Smooth muscle cell (in vitro differentiated cells): ENCODE results near the gene LDB2. TPM values are rescaled to one million over a fixed set of nuclear protein-coding genes. Genes with fewer than 3 reads are reported as not detected.

ENCODE experiments used
- DNase-seq: peaks from one replicate; lab custom pipeline; 2025; ENCODE audit not compliant: unreplicated experiment; lab: John Stamatoyannopoulos, UW
- H2AFZ ChIP-seq: fragments of 200-600 bp; sonication (generic); 2 replicates; pipeline ENCODE4 v1.6.0; 2016; ENCODE audit warnings: antibody characterized with exemption, low read depth, mild to moderate bottlenecking
- H3F3A ChIP-seq: fragments of 200-600 bp; sonication (generic); 2 replicates; pipeline ENCODE4 v1.6.0; 2017; ENCODE audit warnings: antibody characterized with exemption, low read depth
- H3K27ac ChIP-seq: fragments of 200-600 bp; sonication (generic); 2 replicates; pipeline ENCODE4 v1.5.1; 2016; ENCODE audit warnings: low read depth, mild to moderate bottlenecking
- H3K27me3 ChIP-seq: fragments of 200-600 bp; sonication (generic); 2 replicates; pipeline ENCODE4 v1.6.1; 2016; ENCODE audit warnings: low read depth, mild to moderate bottlenecking
- H3K36me3 ChIP-seq: fragments of 200-600 bp; sonication (generic); 2 replicates; pipeline ENCODE4 v1.5.1; 2016; ENCODE audit warnings: low read depth
- H3K4me1 ChIP-seq: fragments of 200-600 bp; sonication (generic); 2 replicates; pipeline ENCODE4 v1.5.1; 2016; ENCODE audit warnings: low read depth
- H3K4me2 ChIP-seq: fragments of 200-600 bp; sonication (generic); 2 replicates; pipeline ENCODE4 v1.6.0; 2016; ENCODE audit warnings: mild to moderate bottlenecking
- H3K4me3 ChIP-seq: fragments of 200-600 bp; sonication (generic); 2 replicates; pipeline ENCODE4 v1.5.1; 2016; ENCODE audit warnings: mild to moderate bottlenecking
- H3K79me2 ChIP-seq: fragments of 200-600 bp; sonication (generic); 2 replicates; pipeline ENCODE4 v1.6.0; 2016; ENCODE audit warnings: low read depth, mild to moderate bottlenecking
- H3K9ac ChIP-seq: fragments of 200-600 bp; sonication (generic); 2 replicates; pipeline ENCODE4 v1.6.0; 2016; ENCODE audit warnings: low read depth
- H3K9me3 ChIP-seq: fragments of 200-600 bp; sonication (generic); replicated peaks from 2 replicates; pipeline ENCODE4 v1.5.1; 2016; ENCODE audit warnings: low read depth
- H4K20me1 ChIP-seq: fragments of 200-600 bp; sonication (generic); 2 replicates; pipeline ENCODE4 v1.6.0; 2016; ENCODE audit warnings: low read depth
- WGBS: methylation state at CpG from one replicate; pipeline ENCODE4 v1.1.7; 2016; ENCODE audit warnings: low lambda C conversion rate; 5-methylcytosine and 5-hydroxymethylcytosine counted together
- polyA plus RNA-seq: library from polyadenylated mRNA; unstranded; fragments of >200 nt; fragmentation: Nextera tagmentation; extraction: Ambion mirVana; gene quantifications from 2 replicates; pipeline ENCODE4 v1.2.1, GENCODE V29; 2016
- total RNA-seq: library from RNA; depleted of rRNA; stranded (reverse); fragments of >200 nt; gene quantifications from 2 replicates; pipeline ENCODE4 v1.2.3, GENCODE V29; 2014
- TF ChIP-seq, protein P1 (sequence below): fragments of 200-600 bp; sonication (generic); IDR thresholded peaks from 2 replicates; pipeline ENCODE4 v1.5.1; 2017; ENCODE audit warnings: borderline replicate concordance, mild to moderate bottlenecking, antibody characterized with exemption; ENCODE audit not compliant: insufficient read depth, poor library complexity, severe bottlenecking

Gene LDB2
- total and polyA plus RNA-seq, 2 experiments from 2014 or later = 30.6 to 61.5 TPM

DNA sequence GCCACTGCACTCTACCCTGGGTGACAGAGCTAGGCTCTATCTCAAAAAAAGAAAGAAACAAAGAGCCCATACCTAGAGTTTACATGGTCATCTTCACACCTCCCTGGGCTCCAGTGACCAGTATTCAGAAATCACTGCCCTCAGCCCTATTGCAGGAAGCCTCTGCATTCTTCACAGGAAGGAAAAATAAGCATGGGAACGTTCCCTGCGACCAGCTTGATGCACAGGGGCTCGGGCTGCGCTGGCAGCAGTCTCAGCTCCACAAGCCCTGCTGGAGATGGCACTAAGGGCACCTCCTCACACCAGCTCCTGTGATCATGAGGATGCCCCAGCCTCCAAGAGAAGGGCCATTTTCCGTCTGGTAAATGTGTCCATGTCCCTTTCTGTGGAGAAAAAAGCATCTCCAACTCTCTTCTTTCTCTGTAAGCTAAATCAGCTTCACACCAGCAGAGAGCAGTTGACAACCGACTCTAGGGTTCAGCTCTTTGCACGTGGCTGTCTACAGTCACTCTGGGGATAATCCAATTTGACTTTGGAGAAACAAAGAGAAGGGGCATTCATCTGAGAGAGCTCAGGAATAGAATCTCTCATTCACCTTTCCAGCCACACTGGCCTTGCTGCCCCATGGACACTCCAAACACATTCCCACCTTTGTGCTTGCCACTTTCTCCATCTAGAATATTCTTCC is 33.1 kb downstream of the LDB2 start:
- no peak overlapping the region for H3K4me3 ChIP-seq
- no peaks in the 10 kb centered on the region for H4K20me1 ChIP-seq
- H2AFZ ChIP-seq = no peak overlapping the region
- H3K9ac ChIP-seq = no peak overlapping the region
- no peaks in the 10 kb centered on the region for H3F3A ChIP-seq
- H3K9me3 ChIP-seq = no peaks in the 10 kb centered on the region
- TF ChIP-seq, protein P1, sequence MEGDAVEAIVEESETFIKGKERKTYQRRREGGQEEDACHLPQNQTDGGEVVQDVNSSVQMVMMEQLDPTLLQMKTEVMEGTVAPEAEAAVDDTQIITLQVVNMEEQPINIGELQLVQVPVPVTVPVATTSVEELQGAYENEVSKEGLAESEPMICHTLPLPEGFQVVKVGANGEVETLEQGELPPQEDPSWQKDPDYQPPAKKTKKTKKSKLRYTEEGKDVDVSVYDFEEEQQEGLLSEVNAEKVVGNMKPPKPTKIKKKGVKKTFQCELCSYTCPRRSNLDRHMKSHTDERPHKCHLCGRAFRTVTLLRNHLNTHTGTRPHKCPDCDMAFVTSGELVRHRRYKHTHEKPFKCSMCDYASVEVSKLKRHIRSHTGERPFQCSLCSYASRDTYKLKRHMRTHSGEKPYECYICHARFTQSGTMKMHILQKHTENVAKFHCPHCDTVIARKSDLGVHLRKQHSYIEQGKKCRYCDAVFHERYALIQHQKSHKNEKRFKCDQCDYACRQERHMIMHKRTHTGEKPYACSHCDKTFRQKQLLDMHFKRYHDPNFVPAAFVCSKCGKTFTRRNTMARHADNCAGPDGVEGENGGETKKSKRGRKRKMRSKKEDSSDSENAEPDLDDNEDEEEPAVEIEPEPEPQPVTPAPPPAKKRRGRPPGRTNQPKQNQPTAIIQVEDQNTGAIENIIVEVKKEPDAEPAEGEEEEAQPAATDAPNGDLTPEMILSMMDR = no peak
- DNase-seq = no peak
- no peaks in the 10 kb centered on the region for H3K27me3 ChIP-seq
- no peaks in the 10 kb centered on the region for H3K36me3 ChIP-seq
- no peak overlapping the region for H3K27ac ChIP-seq
- no peaks in the 10 kb centered on the region for H3K4me1 ChIP-seq
- H3K79me2 ChIP-seq = no peaks in the 10 kb centered on the region
- no peak overlapping the region for H3K4me2 ChIP-seq
- WGBS = 88% methylated on average over 7 of the region's 7 CpGs

DNA sequence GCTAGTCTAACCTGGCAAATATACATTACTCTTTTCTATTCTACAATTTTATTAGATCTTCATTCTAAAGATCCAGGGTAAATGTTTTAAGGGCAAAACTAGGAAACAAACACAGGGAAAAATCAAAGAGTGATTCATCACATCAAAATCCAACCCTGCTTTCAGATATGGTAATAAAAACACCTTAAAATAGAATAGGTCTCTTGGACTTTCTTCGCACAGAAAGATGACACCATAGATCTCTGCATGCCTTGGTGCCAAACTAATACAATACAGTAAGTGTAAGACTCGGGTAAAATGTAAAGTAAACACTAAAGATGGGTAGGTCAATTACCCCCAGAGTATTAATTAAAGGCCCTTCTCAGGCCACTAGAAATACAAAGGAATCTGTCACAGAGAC is 34.2 kb downstream of the LDB2 start:
- no peaks in the 10 kb centered on the region for H3K36me3 ChIP-seq
- no peaks in the 10 kb centered on the region for H3F3A ChIP-seq
- H3K9me3 ChIP-seq = no peaks in the 10 kb centered on the region
- H3K9ac ChIP-seq = no peak overlapping the region
- no peaks in the 10 kb centered on the region for H3K27me3 ChIP-seq
- H3K27ac ChIP-seq = no peak overlapping the region
- H3K4me3 ChIP-seq = no peak overlapping the region
- WGBS = 89% methylated on average over 2 of the region's 2 CpGs
- H3K4me1 ChIP-seq = no peaks in the 10 kb centered on the region
- DNase-seq = no peak
- H3K4me2 ChIP-seq = no peak overlapping the region
- H3K79me2 ChIP-seq = no peaks in the 10 kb centered on the region
- H2AFZ ChIP-seq = no peak overlapping the region
- TF ChIP-seq, protein P1 = no peak
- H4K20me1 ChIP-seq = no peaks in the 10 kb centered on the region

DNA sequence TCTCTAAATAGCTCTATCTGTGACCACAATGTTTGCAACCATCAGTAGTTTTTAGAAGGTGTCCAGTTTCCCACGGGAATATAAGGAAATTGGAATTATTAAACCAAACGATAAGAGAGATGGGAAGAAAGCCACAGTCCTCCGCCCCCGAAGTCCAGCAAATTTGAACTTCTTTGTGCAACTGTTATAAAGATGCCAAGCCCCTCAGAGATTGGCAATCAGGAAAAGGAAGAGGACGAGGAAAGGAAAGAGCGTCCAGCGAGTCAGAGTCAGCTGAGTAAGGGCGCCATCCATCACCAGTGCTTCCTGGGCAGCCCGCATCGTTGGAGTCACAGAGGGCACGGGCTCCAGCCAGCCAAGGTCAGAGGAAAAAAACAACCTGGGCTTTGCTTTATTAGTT is 35.7 kb downstream of the LDB2 start:
- no peak overlapping the region for H3K9ac ChIP-seq
- H2AFZ ChIP-seq = no peak overlapping the region
- H3K36me3 ChIP-seq = no peaks in the 10 kb centered on the region
- no peaks in the 10 kb centered on the region for H3F3A ChIP-seq
- DNase-seq = no peak
- H3K4me1 ChIP-seq = peaks cover 4% of the 10 kb centered on the region
- H3K9me3 ChIP-seq = no peaks in the 10 kb centered on the region
- H3K4me3 ChIP-seq = no peak overlapping the region
- no peak overlapping the region for H3K4me2 ChIP-seq
- TF ChIP-seq, protein P1 = no peak
- no peaks in the 10 kb centered on the region for H3K27me3 ChIP-seq
- 96% methylated on average over 11 of the region's 11 CpGs for WGBS
- H3K79me2 ChIP-seq = no peaks in the 10 kb centered on the region
- H3K27ac ChIP-seq = no peak overlapping the region
- H4K20me1 ChIP-seq = no peaks in the 10 kb centered on the region

DNA sequence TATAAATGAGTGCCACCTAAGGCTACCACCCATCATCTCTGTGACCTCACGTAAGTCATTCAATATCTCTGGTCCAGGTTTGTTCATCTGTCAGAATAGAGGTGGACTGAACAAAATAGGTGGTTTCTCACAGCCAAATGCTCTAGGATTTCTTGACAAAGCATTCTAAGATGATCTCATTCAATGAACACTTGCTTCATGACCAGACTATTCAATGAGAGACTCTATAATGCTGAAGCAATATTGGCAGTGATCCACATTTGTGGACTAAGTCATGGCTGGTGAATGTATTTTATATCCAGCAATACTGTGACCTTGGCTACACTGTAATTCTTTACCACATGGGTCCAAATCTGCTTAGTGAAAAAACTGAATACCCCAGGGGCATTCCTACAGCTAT is 37.9 kb downstream of the LDB2 start:
- H3K4me3 ChIP-seq = no peak overlapping the region

More for the DNA sequence above, 37.9 kb downstream of the LDB2 start:
- Histone ChIP-seq H3K9me3 (no peaks in the 10 kb centered on the region), H4K20me1 (no peaks in the 10 kb centered on the region), H3K4me1 (peaks cover 4% of the 10 kb centered on the region), H3K4me2 (no peak overlapping the region), H3F3A (no peaks in the 10 kb centered on the region), H2AFZ (no peak overlapping the region), H3K27ac (no peak overlapping the region), H3K79me2 (no peaks in the 10 kb centered on the region), H3K9ac (no peak overlapping the region), H3K36me3 (no peaks in the 10 kb centered on the region), H3K27me3 (no peaks in the 10 kb centered on the region)
- TF ChIP-seq, protein P1 = no peak
- WGBS = 41% methylated on average over 1 of the region's 1 CpG
- no peak for DNase-seq
